Neural cell (in vitro differentiated cells): Measurements from ENCODE around the gene PCDH15. TPM values are rescaled to one million over a fixed set of nuclear protein-coding genes. Genes with fewer than 3 reads are reported as not detected.

Experiments used
- H2AFZ ChIP-seq: fragments of 200-600, 300-800 bp; sonication (generic), shearing (Covaris generic); 2 replicates; pipeline ENCODE4 v1.6.0; 2014; ENCODE audit warnings: low read depth, mild to moderate bottlenecking, antibody characterized with exemption, low read length, moderate library complexity
- H3F3A ChIP-seq: fragments of 200-600 bp; shearing (Covaris generic); 2 replicates; pipeline ENCODE4 v1.6.1; 2016; ENCODE audit warnings: mild to moderate bottlenecking, moderate library complexity, mixed read lengths, antibody characterized with exemption, low read length; ENCODE audit not compliant: insufficient read depth, poor library complexity, severe bottlenecking
- H3K27ac ChIP-seq: fragments of 200-600, 300-800 bp; sonication (generic), shearing (Covaris generic); 2 replicates; pipeline ENCODE4 v1.5.1; 2014; ENCODE audit warnings: mild to moderate bottlenecking, low read length, moderate library complexity
- H3K27me3 ChIP-seq: fragments of 300-800, 200-600 bp; sonication (generic), shearing (Covaris generic); 2 replicates; pipeline ENCODE4 v1.6.0; 2014; ENCODE audit warnings: mild to moderate bottlenecking, low read depth, low read length, moderate library complexity; ENCODE audit not compliant: insufficient read depth
- H3K36me3 ChIP-seq: fragments of 300-800, 200-600 bp; sonication (generic), shearing (Covaris generic); 2 replicates; pipeline ENCODE4 v1.5.1; 2014; ENCODE audit warnings: mild to moderate bottlenecking, antibody characterized with exemption, low read length, moderate library complexity; ENCODE audit not compliant: insufficient read depth
- H3K4me2 ChIP-seq: fragments of 300-800, 200-600 bp; sonication (generic), shearing (Covaris generic); 2 replicates; pipeline ENCODE4 v1.6.0; 2014; ENCODE audit warnings: mild to moderate bottlenecking, low read length
- H3K4me3 ChIP-seq: fragments of 300-800, 200-600 bp; sonication (generic), shearing (Covaris generic); 2 replicates; pipeline ENCODE4 v1.5.1; 2014; ENCODE audit warnings: mild to moderate bottlenecking, low read length, moderate library complexity
- H3K79me2 ChIP-seq: fragments of 200-600 bp; shearing (Covaris generic); replicated peaks from 2 replicates; pipeline ENCODE4 v1.6.0; 2014; ENCODE audit warnings: mild to moderate bottlenecking, low read length, moderate library complexity; ENCODE audit not compliant: insufficient read depth
- H3K9ac ChIP-seq: fragments of 300-800, 200-600 bp; sonication (generic), shearing (Covaris generic); 2 replicates; pipeline ENCODE4 v1.6.1; 2016; ENCODE audit warnings: mild to moderate bottlenecking, low read length, mixed read lengths
- H3K9me2 ChIP-seq: fragments of 200-600 bp; shearing (Covaris generic); 2 replicates; pipeline ENCODE4 v1.6.1; 2016; ENCODE audit warnings: mild to moderate bottlenecking, low read length, mixed read lengths; ENCODE audit not compliant: insufficient read depth
- H3K9me3 ChIP-seq: fragments of 200-600, 300-800 bp; sonication (generic), shearing (Covaris generic); 2 replicates; pipeline ENCODE4 v1.6.1; 2016; ENCODE audit warnings: mild to moderate bottlenecking, mixed run types, low read length, moderate library complexity, mixed read lengths
- H4K20me1 ChIP-seq: fragments of 200-600 bp; shearing (Covaris generic); 2 replicates; pipeline ENCODE4 v1.6.1; 2016; ENCODE audit warnings: mild to moderate bottlenecking, mixed run types; ENCODE audit not compliant: insufficient read depth
- CTCF ChIP-seq: fragments of 450-650 bp; IDR thresholded peaks from 2 replicates; pipeline ENCODE4 v1.5.1; 2014; ENCODE audit warnings: antibody characterized with exemption, mild to moderate bottlenecking, moderate library complexity; ENCODE audit not compliant: poor library complexity, severe bottlenecking
- EP300 ChIP-seq: fragments of 450-650 bp; conservative IDR thresholded peaks from 2 replicates; pipeline ENCODE4 v1.6.1; 2014; ENCODE audit warnings: antibody characterized with exemption, mild to moderate bottlenecking, moderate library complexity; ENCODE audit not compliant: poor library complexity, severe bottlenecking
- EZH2 ChIP-seq: fragments of 200-600, 300-800 bp; shearing (Covaris generic), sonication (generic); IDR thresholded peaks from 2 replicates; pipeline ENCODE4 v1.6.1; 2014; ENCODE audit warnings: antibody characterized with exemption, low read length, borderline replicate concordance, mild to moderate bottlenecking; ENCODE audit not compliant: insufficient read depth, poor library complexity, severe bottlenecking
- MXI1 ChIP-seq: fragments of 450-650 bp; conservative IDR thresholded peaks from 2 replicates; pipeline ENCODE4 v1.6.1; 2014; ENCODE audit warnings: antibody characterized with exemption, mild to moderate bottlenecking; ENCODE audit not compliant: poor library complexity, severe bottlenecking
- POLR2AphosphoS5 ChIP-seq: IDR thresholded peaks from 2 replicates; pipeline ENCODE4 v1.6.1; 2012
- RAD21 ChIP-seq: fragments of 450-650 bp; conservative IDR thresholded peaks from 2 replicates; pipeline ENCODE4 v1.6.1; 2014; ENCODE audit warnings: antibody characterized with exemption, mild to moderate bottlenecking, moderate library complexity
- SMC3 ChIP-seq: fragments of 450-650 bp; conservative IDR thresholded peaks from 2 replicates; pipeline ENCODE4 v1.6.1; 2014; ENCODE audit warnings: antibody characterized with exemption, mild to moderate bottlenecking, moderate library complexity; ENCODE audit not compliant: poor library complexity
- TAF1 ChIP-seq: IDR thresholded peaks from 2 replicates; pipeline ENCODE4 v1.6.1; 2012; ENCODE audit warnings: low read depth
- polyA plus RNA-seq: library from polyadenylated mRNA; depleted of rRNA; stranded (reverse); fragments of >200 nt; gene quantifications from 2 replicates; pipeline ENCODE4 v1.2.3, GENCODE V29; 2014
- TF ChIP-seq, protein P1 (sequence below): IDR thresholded peaks from 2 replicates; pipeline ENCODE4 v1.6.1; 2012; ENCODE audit warnings: borderline replicate concordance

PCDH15 gene
- polyA plus RNA-seq, 1 donor from 2014 or later, result 1.2 TPM

DNA sequence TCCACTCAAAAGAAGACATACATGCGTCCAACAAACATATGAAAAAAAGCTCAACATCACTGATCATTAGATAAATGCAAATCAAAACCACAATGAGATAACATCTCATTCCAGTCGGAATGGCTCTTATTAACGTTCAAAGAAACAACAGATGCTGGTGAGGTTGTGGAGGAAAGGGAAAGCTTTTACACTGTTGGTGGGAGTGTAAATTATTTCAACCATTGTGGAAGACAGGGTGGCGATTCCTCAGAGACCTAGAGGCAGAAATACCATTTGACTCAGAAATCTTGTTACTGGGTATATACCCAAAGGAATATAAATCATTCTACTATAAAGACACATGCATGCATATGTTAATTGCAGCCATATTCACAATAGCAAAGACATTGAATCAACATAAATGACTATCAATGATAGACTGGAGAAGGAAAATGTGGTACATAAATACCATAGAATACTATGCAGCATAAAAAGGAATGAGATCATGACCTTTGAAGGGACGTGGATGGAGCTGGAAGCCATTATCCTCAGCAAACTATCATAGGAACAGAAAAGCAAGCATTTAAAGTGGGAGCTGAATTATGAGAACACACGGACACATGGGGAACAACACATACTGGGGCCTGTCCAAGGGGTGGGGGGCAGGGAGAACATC lies 28.4 kb downstream of the PCDH15 start:
- no peak overlapping the region for H3K4me2 ChIP-seq
- no peaks in the 10 kb centered on the region for H3F3A ChIP-seq
- H2AFZ ChIP-seq, result no peak overlapping the region
- no peaks in the 10 kb centered on the region for H3K9me3 ChIP-seq
- no peaks in the 10 kb centered on the region for H3K36me3 ChIP-seq
- H3K9ac ChIP-seq, result no peak overlapping the region
- H3K27ac ChIP-seq, result no peak overlapping the region
- TF ChIP-seq TAF1 (no peak), RAD21 (no peak), EZH2 (no peak), MXI1 (no peak), POLR2AphosphoS5 (no peak), SMC3 (no peak), EP300 (no peak), CTCF (no peak)
- TF ChIP-seq, protein P1, sequence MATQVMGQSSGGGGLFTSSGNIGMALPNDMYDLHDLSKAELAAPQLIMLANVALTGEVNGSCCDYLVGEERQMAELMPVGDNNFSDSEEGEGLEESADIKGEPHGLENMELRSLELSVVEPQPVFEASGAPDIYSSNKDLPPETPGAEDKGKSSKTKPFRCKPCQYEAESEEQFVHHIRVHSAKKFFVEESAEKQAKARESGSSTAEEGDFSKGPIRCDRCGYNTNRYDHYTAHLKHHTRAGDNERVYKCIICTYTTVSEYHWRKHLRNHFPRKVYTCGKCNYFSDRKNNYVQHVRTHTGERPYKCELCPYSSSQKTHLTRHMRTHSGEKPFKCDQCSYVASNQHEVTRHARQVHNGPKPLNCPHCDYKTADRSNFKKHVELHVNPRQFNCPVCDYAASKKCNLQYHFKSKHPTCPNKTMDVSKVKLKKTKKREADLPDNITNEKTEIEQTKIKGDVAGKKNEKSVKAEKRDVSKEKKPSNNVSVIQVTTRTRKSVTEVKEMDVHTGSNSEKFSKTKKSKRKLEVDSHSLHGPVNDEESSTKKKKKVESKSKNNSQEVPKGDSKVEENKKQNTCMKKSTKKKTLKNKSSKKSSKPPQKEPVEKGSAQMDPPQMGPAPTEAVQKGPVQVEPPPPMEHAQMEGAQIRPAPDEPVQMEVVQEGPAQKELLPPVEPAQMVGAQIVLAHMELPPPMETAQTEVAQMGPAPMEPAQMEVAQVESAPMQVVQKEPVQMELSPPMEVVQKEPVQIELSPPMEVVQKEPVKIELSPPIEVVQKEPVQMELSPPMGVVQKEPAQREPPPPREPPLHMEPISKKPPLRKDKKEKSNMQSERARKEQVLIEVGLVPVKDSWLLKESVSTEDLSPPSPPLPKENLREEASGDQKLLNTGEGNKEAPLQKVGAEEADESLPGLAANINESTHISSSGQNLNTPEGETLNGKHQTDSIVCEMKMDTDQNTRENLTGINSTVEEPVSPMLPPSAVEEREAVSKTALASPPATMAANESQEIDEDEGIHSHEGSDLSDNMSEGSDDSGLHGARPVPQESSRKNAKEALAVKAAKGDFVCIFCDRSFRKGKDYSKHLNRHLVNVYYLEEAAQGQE, result no peak
- H3K27me3 ChIP-seq, result no peaks in the 10 kb centered on the region
- H3K4me3 ChIP-seq, result no peak overlapping the region
- no peaks in the 10 kb centered on the region for H4K20me1 ChIP-seq
- no peaks in the 10 kb centered on the region for H3K9me2 ChIP-seq
- no peaks in the 10 kb centered on the region for H3K79me2 ChIP-seq

DNA sequence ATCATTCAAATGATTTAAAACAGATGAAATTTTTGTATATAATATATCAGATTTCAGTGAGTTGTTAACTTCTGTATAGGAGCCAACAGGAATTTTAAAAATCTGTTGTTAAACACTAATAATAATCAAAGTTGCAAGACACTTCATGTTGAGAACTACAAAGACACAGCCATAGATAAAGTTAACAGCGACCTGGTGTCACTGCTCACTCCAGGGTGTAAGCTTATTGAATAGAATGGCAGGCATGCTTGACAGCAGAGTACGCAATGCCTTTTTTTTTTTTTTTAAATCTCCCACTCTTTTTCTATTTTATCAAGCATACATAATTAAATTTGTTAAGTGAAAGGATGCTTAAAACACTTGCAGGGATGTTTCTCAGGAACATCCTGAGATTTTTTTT lies 32.0 kb downstream of the PCDH15 start:
- TF ChIP-seq EP300, result no peak
- TF ChIP-seq TAF1, result no peak
- TF ChIP-seq EZH2, result no peak
- no peak for TF ChIP-seq RAD21
- no peak for TF ChIP-seq SMC3
- Histone ChIP-seq H3K79me2 (no peaks in the 10 kb centered on the region), H3K27ac (no peak overlapping the region), H3K9me2 (no peaks in the 10 kb centered on the region), H3K4me2 (no peak overlapping the region), H2AFZ (no peak overlapping the region), H3K9ac (no peak overlapping the region), H3K9me3 (no peaks in the 10 kb centered on the region), H3K27me3 (no peaks in the 10 kb centered on the region), H4K20me1 (no peaks in the 10 kb centered on the region), H3F3A (no peaks in the 10 kb centered on the region), H3K36me3 (no peaks in the 10 kb centered on the region), H3K4me3 (no peak overlapping the region)
